Measurements from ENCODE around the gene COQ10B.

DNA sequence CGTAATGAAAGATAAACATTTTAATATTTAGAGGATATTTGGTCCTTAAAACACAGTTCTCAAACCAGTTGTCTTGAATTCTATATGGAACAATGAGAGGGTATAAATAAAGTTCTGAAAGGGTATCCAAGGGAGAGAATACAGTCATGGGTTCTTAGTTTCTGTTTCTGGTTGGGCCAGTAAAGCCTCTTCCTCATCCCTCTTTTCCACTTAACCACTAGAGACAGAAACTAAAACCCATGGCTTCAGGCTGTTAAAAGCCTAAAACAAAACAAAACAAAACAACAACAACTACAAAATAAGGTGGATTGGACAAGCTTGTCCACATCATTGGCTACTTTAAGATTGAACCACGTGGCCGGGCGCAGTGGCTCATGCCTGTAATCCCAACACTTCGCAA lies 18.8 kb downstream of the COQ10B start:
- TF ChIP-seq, protein P1, sequence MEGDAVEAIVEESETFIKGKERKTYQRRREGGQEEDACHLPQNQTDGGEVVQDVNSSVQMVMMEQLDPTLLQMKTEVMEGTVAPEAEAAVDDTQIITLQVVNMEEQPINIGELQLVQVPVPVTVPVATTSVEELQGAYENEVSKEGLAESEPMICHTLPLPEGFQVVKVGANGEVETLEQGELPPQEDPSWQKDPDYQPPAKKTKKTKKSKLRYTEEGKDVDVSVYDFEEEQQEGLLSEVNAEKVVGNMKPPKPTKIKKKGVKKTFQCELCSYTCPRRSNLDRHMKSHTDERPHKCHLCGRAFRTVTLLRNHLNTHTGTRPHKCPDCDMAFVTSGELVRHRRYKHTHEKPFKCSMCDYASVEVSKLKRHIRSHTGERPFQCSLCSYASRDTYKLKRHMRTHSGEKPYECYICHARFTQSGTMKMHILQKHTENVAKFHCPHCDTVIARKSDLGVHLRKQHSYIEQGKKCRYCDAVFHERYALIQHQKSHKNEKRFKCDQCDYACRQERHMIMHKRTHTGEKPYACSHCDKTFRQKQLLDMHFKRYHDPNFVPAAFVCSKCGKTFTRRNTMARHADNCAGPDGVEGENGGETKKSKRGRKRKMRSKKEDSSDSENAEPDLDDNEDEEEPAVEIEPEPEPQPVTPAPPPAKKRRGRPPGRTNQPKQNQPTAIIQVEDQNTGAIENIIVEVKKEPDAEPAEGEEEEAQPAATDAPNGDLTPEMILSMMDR (IDR thresholded peaks at IDR 0.05): no peak
- TF ChIP-seq EP300 (IDR thresholded peaks at IDR 0.05) (no peak), POLR2A (IDR thresholded peaks at IDR 0.05) (no peak), POLR2AphosphoS5 (IDR thresholded peaks at IDR 0.05) (no peak)
